Measurements from ENCODE around the gene LRRC8D. TPM values are rescaled to one million over a fixed set of nuclear protein-coding genes. Genes with fewer than 3 reads are reported as not detected.

Gene LRRC8D
- total RNA-seq, 1 experiment from 2014 or later = 37.2 TPM

- no peaks in the 10 kb centered on the region for H3K79me1 ChIP-seq (ENCODE audit: insufficient read depth, low read depth, low read length, poor library complexity, severe bottlenecking)
- H4K91ac ChIP-seq (ENCODE audit: insufficient read length, low read depth, low read length) = no peak overlapping the region
- no peak overlapping the region for H3K23ac ChIP-seq (ENCODE audit: insufficient read length, low read depth, low read length)
- H3K9me3 ChIP-seq (ENCODE audit: control insufficient read depth, low read depth, low read length) = no peaks in the 10 kb centered on the region
- H3K14ac ChIP-seq (ENCODE audit: insufficient read depth, low read length) = no peak overlapping the region
- Mint-ChIP-seq H3K4me1 (peaks cover 45 to 47% of the 10 kb centered on the region in 2 experiments), H3K27me3 (ENCODE audit: low read depth) (peaks cover 2% of the 10 kb centered on the region; the same call in 1 of the 2 replicates), H3K4me3 (no peak overlapping the region), H3K36me3 (ENCODE audit: insufficient read depth in 1 of 3, low read depth in 3 of 3) (no peaks in the 10 kb centered on the region; a peak in 1 of 7 replicates), H3K27ac (no peak overlapping the region), H3K9me3 (no peaks in the 10 kb centered on the region; a peak in 1 of 5 replicates)
- H2BK15ac ChIP-seq (ENCODE audit: low read depth, low read length) = no peak overlapping the region
- H3K23me2 ChIP-seq (ENCODE audit: insufficient read length, low read depth, low read length, poor library complexity, severe bottlenecking) = no peaks in the 10 kb centered on the region
- WGBS (ENCODE audit: extremely low coverage, insufficient read length, low lambda C conversion rate) = no CpG with 5 or more reads among the region's 2 CpGs
- no peak for TF ChIP-seq CTCF (conservative IDR thresholded peaks at IDR 0.05)
- H2BK12ac ChIP-seq (ENCODE audit: insufficient read length, low read depth, low read length) = no peak overlapping the region
- H3K56ac ChIP-seq (ENCODE audit: insufficient read length, low read depth, low read length) = no peak overlapping the region
- no peak overlapping the region for H3K9ac ChIP-seq (ENCODE audit: extremely low read depth, insufficient read length, low read length)
- H2AK5ac ChIP-seq (ENCODE audit: insufficient read length, low read length) = no peak overlapping the region
- H3K4me1 ChIP-seq (ENCODE audit: insufficient read depth, low read length) = peaks cover 9% of the 10 kb centered on the region
- no peak overlapping the region for H4K8ac ChIP-seq (replicated peaks; ENCODE audit: insufficient read length, low read depth, low read length)
- no peak overlapping the region for H2BK5ac ChIP-seq (ENCODE audit: insufficient read length, low read length)
- no peak overlapping the region for H3T11ph ChIP-seq (ENCODE audit: low read length)
- H4K5ac ChIP-seq (ENCODE audit: insufficient read length, low read depth, low read length) = no peak overlapping the region
- DNase-seq = no peak
- H3K79me2 ChIP-seq (ENCODE audit: insufficient read depth, low read length) = no peaks in the 10 kb centered on the region
- no peak overlapping the region for H3K4ac ChIP-seq (ENCODE audit: low read depth, low read length)
- no peak overlapping the region for H2BK20ac ChIP-seq (ENCODE audit: low read depth, low read length, poor library complexity, severe bottlenecking)
- no peak overlapping the region for H3K18ac ChIP-seq (ENCODE audit: insufficient read length, low read depth, low read length)
- no peak overlapping the region for H2BK120ac ChIP-seq (ENCODE audit: low read depth, low read length, poor library complexity, severe bottlenecking)
- H3K4me2 ChIP-seq (ENCODE audit: insufficient read depth, insufficient read length, low read length) = no peak overlapping the region
- H3K27ac ChIP-seq (ENCODE audit: insufficient read length, low read depth, low read length) = no peak overlapping the region
- H4K20me1 ChIP-seq (ENCODE audit: control insufficient read depth, insufficient read depth, insufficient read length) = no peaks in the 10 kb centered on the region
- H2AFZ ChIP-seq (ENCODE audit: low read length) = no peak overlapping the region
- H3K27me3 ChIP-seq (ENCODE audit: insufficient read depth, low read length) = no peaks in the 10 kb centered on the region
These were observed 129.9 kb downstream of the LRRC8D start for GRCh38 chr1:89950703-89951102.

All from H9 (cell line).